ENCODE results near the gene MYLK4. TPM values are rescaled to one million over a fixed set of nuclear protein-coding genes. Genes with fewer than 3 reads are reported as not detected.

The MYLK4 gene
- total RNA-seq, 4 donors from 2014 or later = 0.49 to 1.9 (median 1.0) TPM

DNA sequence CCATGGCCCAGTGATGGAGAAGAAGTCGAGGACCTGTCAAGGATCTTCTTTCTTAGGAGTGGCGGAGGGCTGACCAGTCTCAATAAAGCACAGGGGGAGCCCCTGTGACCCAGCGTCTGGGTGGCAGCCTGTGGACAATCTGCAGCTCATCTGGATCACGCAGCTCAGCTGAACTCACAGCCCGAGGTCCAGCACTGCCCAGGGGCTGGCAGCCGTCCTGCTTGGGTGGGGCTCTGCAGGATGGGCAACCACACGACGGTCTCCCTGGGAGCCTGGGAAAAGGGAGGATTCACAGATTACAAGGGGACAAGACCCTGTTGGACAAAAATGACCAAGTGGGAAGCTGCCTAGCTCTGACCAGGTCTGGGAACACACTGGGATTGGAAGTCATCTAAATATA is 110.8 kb downstream of the MYLK4 start:
- no peak overlapping the region for H3K27ac ChIP-seq
- H3K36me3 ChIP-seq = no peaks in the 10 kb centered on the region
- DNase-seq = no peak
- intact Hi-C loops (cut with DNase I) = loop anchor here (5.0 kb wide), 1 partner anchor 1038 kb away; no protein-coding TSS in a partner anchor
- WGBS, 2 donors = 40 to 48% methylated on average over 1 to 4 of the region's 8 CpGs
- no peak for TF ChIP-seq POLR2A (IDR thresholded peaks at IDR 0.05)
- TF ChIP-seq, protein P1, sequence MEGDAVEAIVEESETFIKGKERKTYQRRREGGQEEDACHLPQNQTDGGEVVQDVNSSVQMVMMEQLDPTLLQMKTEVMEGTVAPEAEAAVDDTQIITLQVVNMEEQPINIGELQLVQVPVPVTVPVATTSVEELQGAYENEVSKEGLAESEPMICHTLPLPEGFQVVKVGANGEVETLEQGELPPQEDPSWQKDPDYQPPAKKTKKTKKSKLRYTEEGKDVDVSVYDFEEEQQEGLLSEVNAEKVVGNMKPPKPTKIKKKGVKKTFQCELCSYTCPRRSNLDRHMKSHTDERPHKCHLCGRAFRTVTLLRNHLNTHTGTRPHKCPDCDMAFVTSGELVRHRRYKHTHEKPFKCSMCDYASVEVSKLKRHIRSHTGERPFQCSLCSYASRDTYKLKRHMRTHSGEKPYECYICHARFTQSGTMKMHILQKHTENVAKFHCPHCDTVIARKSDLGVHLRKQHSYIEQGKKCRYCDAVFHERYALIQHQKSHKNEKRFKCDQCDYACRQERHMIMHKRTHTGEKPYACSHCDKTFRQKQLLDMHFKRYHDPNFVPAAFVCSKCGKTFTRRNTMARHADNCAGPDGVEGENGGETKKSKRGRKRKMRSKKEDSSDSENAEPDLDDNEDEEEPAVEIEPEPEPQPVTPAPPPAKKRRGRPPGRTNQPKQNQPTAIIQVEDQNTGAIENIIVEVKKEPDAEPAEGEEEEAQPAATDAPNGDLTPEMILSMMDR (IDR thresholded peaks at IDR 0.05) = no peak
- H3K9me3 ChIP-seq = no peaks in the 10 kb centered on the region
- peaks cover 0 to 48% (median 0%) of the 10 kb centered on the region in 4 donors for H3K27me3 ChIP-seq
- peaks cover 0 to 5% (median under 1%) of the 10 kb centered on the region in 3 donors for H3K4me1 ChIP-seq
- no peak overlapping the region for H3K4me3 ChIP-seq

DNA sequence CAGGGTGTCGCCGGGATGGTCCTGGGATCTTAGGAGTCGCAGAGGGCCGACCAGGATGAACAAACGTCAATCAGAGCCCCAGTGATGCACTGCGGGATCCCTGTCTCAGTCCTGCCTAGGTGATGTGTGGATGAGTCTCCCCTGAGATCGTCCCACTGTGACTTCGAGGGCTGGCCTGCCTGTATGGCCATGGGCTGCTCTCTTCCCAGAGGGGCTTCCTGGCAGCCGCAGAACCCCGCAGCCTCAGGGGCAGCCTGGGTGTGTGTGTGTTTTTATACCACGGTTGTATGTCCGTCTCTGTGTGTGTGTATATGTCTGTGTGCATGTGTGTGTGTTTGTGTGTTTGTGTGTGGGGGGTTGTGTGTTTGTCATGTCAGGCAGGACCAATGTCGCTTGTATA is 111.6 kb downstream of the MYLK4 start:
- Histone ChIP-seq H3K27ac (no peak overlapping the region), H3K27me3 (peaks cover 0 to 41% (median 0%) of the 10 kb centered on the region in 4 donors), H3K36me3 (no peaks in the 10 kb centered on the region), H3K4me3 (no peak overlapping the region), H3K9me3 (no peaks in the 10 kb centered on the region), H3K4me1 (peaks cover under 1 to 12% (median 3%) of the 10 kb centered on the region in 3 donors)
- no peak for DNase-seq
- intact Hi-C loops (cut with DNase I) = loop anchor here (5.0 kb wide), 1 partner anchor 1037 kb away; no protein-coding TSS in a partner anchor
- TF ChIP-seq, protein P1 (IDR thresholded peaks at IDR 0.05) = no peak
- TF ChIP-seq POLR2A (IDR thresholded peaks at IDR 0.05) = no peak
- WGBS, 2 donors = 94 to 100% methylated on average over 4 to 7 of the region's 13 CpGs

DNA sequence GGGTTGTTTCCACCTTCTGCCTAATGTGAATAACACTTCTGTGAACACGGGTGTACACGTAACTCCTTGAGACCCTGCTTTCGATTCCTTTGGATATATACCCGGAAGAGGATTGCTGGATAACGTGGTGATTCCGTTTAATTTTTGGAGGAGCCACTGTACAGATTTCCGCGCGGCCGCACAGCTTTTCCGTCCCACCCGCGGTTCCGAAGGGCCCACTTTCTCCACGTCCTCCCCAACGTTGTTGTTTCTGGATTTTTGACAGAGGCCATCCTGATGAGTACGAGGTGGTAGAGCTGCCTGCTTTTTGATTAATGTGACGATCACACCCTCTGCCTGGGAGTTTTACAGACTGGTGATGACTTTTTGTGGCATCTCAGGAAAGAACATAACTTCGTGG is 114.0 kb downstream of the MYLK4 start:
- WGBS, 2 donors = 90 to 96% methylated on average over 19 of the region's 19 CpGs
- Histone ChIP-seq H3K4me3 (no peak overlapping the region), H3K9me3 (no peaks in the 10 kb centered on the region), H3K27me3 (peaks cover 0 to 29% (median 0%) of the 10 kb centered on the region in 4 donors), H3K36me3 (no peaks in the 10 kb centered on the region), H3K4me1 (peaks cover 6 to 33% (median 7%) of the 10 kb centered on the region in 3 donors), H3K27ac (no peak overlapping the region)
- DNase-seq = no peak
- TF ChIP-seq POLR2A (IDR thresholded peaks at IDR 0.05) = no peak
- TF ChIP-seq, protein P1 (IDR thresholded peaks at IDR 0.05) = no peak
- intact Hi-C loops (cut with DNase I) = loop anchor here (5.0 kb wide), 1 partner anchor 1034 kb away; no protein-coding TSS in a partner anchor

DNA sequence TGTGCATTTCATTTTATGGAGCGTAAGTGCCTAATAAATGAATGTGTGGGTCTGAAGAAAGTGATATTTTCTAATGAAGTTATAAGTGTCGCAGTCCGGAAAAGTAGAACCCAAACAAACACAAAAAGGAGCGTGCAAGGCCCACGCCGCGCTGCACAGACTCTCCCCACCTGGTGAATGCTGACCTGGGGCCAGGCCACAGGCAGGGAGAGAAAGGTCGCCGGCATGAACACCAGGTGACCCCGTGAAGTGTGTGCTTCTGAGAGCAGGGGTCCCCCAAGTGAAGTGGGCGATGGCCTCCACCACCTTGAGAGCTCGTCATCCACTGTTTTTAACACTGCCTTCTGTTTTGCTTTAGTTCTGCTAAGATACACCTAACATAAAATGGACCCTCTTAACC is 114.8 kb downstream of the MYLK4 start:
- intact Hi-C loops (cut with DNase I) = loop anchor here (5.0 kb wide), 1 partner anchor 1034 kb away; no protein-coding TSS in a partner anchor
- Histone ChIP-seq H3K9me3 (no peaks in the 10 kb centered on the region), H3K4me3 (no peak overlapping the region), H3K4me1 (peaks cover 11 to 40% (median 12%) of the 10 kb centered on the region in 3 donors), H3K36me3 (no peaks in the 10 kb centered on the region), H3K27ac (no peak overlapping the region), H3K27me3 (peaks cover 0 to 25% (median 0%) of the 10 kb centered on the region in 4 donors)
- TF ChIP-seq, protein P1 (IDR thresholded peaks at IDR 0.05) = no peak
- no peak for TF ChIP-seq POLR2A (IDR thresholded peaks at IDR 0.05)
- DNase-seq = no peak
- WGBS, 2 donors = 87 to 96% methylated on average over 10 to 12 of the region's 12 CpGs

DNA sequence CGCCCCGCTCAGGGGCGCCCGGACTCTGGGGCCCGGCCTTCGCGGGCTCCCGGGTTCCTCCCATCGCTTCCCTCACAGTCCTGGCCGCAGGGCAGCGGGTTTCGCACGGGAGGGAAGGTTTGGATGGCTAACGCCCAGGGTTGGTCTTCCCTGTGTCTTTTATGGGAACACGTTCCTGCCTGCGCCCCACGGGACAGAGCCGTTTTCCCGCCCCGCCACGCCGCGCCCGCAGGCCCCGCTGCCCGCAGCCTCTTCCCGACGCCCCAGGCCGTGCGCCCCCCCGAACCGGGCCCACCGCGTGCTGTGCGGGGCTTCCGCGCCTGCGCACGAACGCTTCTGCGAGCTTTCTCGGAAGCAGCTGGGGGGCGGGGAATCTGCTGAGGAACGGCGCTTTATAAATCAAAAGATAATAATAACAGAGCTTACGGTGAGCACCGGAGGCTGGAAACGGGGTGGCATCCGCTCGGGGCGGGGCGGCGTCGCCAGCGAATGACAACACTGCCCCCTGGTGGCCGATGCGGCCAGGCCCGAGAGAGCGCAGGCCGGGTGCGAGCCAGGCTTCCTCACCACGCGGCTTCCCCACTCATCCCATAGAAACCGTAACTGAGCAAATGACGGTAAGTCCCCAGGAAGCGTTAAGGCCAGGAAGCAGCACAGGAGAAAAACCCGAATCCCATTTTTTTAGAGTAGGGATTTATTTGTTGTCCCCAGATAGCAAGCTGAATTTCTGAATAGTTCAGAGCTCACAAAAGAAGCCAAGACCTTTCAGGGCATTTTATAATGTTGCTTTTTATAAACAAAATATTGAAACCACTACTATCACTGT is 116.4 kb downstream of the MYLK4 start:
- peak; percentile 15 for DNase-seq
- 4 to 5% methylated on average over 27 to 30 of the region's 67 CpGs for WGBS, 2 donors
- no peak for TF ChIP-seq POLR2A (IDR thresholded peaks at IDR 0.05)
- TF ChIP-seq, protein P1 (IDR thresholded peaks at IDR 0.05) = peak; percentile 96 to 100 (median 99)
- Histone ChIP-seq H3K9me3 (no peaks in the 10 kb centered on the region), H3K27ac (peak overlapping the region; percentile 78 to 87 (median 82)), H3K36me3 (no peaks in the 10 kb centered on the region), H3K4me3 (peak overlapping the region; percentile 34 to 69 (median 49)), H3K4me1 (peaks cover 13 to 53% (median 20%) of the 10 kb centered on the region in 3 donors), H3K27me3 (peaks cover 0 to 13% (median 0%) of the 10 kb centered on the region in 4 donors)
- intact Hi-C loops (cut with DNase I) = no loop called here

All from esophagus squamous epithelium (tissue), 5 donors.